HepG2 (cell line): Measurements from ENCODE around the gene AP1AR. TPM values are rescaled to one million over a fixed set of nuclear protein-coding genes. Genes with fewer than 3 reads are reported as not detected.

Experiments used
- AKNA ChIP-seq: sonication (generic); formaldehyde crosslinking; IDR thresholded peaks from 2 replicates; pipeline ENCODE4 v1.4.0; 2020; ENCODE audit warnings: missing genetic modification reagents, borderline replicate concordance
- ATF1 ChIP-seq: IDR thresholded peaks from 2 replicates; pipeline ENCODE4 v1.6.1; 2016; ENCODE audit warnings: mild to moderate bottlenecking, control low read depth
- CREM ChIP-seq, 2 experiments: sonication (generic) in 1 of 2; formaldehyde crosslinking in 1 of 2; IDR thresholded peaks; 2 replicates each; pipeline versions ENCODE4 v1.4.0 to v1.6.1; 2016 to 2020; ENCODE audit warnings: antibody characterized with exemption in 1 of 2, mild to moderate bottlenecking in 1 of 2, missing genetic modification reagents in 1 of 2
- NAIF1 ChIP-seq: sonication (generic); formaldehyde crosslinking; IDR thresholded peaks from 2 replicates; pipeline ENCODE4 v1.5.0; 2020; ENCODE audit warnings: mild to moderate bottlenecking, missing genetic modification reagents, borderline replicate concordance
- NFKBIZ ChIP-seq: IDR thresholded peaks from 2 replicates; pipeline ENCODE4 v1.6.1; 2018; ENCODE audit warnings: missing genetic modification reagents, missing compliant biosample characterization
- NR2F2 ChIP-seq: IDR thresholded peaks from 2 replicates; pipeline ENCODE4 v1.6.1; 2012; ENCODE audit warnings: low read depth, inconsistent platforms, borderline replicate concordance
- RELA ChIP-seq: sonication (generic); formaldehyde crosslinking; IDR thresholded peaks from 2 replicates; pipeline ENCODE4 v1.4.0; 2020; ENCODE audit warnings: missing genetic modification reagents
- SRF ChIP-seq: IDR thresholded peaks from 2 replicates; pipeline ENCODE4 v1.6.1; 2011; ENCODE audit warnings: mild to moderate bottlenecking, low read depth, low read length, moderate library complexity
- SRY ChIP-seq: sonication (generic); formaldehyde crosslinking; IDR thresholded peaks from 2 replicates; pipeline ENCODE4 v1.8.0; 2022; ENCODE audit warnings: mild to moderate bottlenecking, missing genetic modification reagents
- TIGD3 ChIP-seq: sonication (generic); formaldehyde crosslinking; IDR thresholded peaks from 2 replicates; pipeline ENCODE4 v1.5.1; 2020; ENCODE audit warnings: mild to moderate bottlenecking, missing genetic modification reagents, borderline replicate concordance
- ZMAT5 ChIP-seq: sonication (generic); formaldehyde crosslinking; IDR thresholded peaks from 2 replicates; pipeline ENCODE4 v1.5.0; 2020; ENCODE audit warnings: mild to moderate bottlenecking, low read depth, missing genetic modification reagents, borderline replicate concordance
- ZMYM4 ChIP-seq: sonication (generic); formaldehyde crosslinking; IDR thresholded peaks from 2 replicates; pipeline ENCODE4 v1.8.1; 2023; ENCODE audit warnings: mild to moderate bottlenecking, missing genetic modification reagents
- ZNF350 ChIP-seq: sonication (generic); formaldehyde crosslinking; IDR thresholded peaks from 2 replicates; pipeline ENCODE4 v1.4.0; 2020; ENCODE audit warnings: mild to moderate bottlenecking, low read depth, missing genetic modification reagents, borderline replicate concordance
- ZNF382 ChIP-seq: sonication (generic); formaldehyde crosslinking; IDR thresholded peaks from 2 replicates; pipeline ENCODE4 v1.5.0; 2020; ENCODE audit warnings: missing genetic modification reagents, mild to moderate bottlenecking, borderline replicate concordance
- ZNF432 ChIP-seq: sonication (generic); formaldehyde crosslinking; IDR thresholded peaks from 2 replicates; pipeline ENCODE4 v1.5.0; 2020; ENCODE audit warnings: missing genetic modification reagents, mild to moderate bottlenecking, borderline replicate concordance
- ZNF460 ChIP-seq: sonication (generic); formaldehyde crosslinking; IDR thresholded peaks from 2 replicates; pipeline ENCODE4 v1.5.1; 2020; ENCODE audit warnings: missing genetic modification reagents, mild to moderate bottlenecking, borderline replicate concordance
- ZNF510 ChIP-seq: sonication (generic); formaldehyde crosslinking; IDR thresholded peaks from 2 replicates; pipeline ENCODE4 v1.4.0; 2020; ENCODE audit warnings: low read depth, mild to moderate bottlenecking, missing genetic modification reagents
- ZNF557 ChIP-seq: sonication (generic); formaldehyde crosslinking; IDR thresholded peaks from 2 replicates; pipeline ENCODE4 v1.4.0; 2020; ENCODE audit warnings: missing genetic modification reagents
- ZNF569 ChIP-seq: sonication (generic); formaldehyde crosslinking; IDR thresholded peaks from 2 replicates; pipeline ENCODE4 v1.5.0; 2020; ENCODE audit warnings: mild to moderate bottlenecking, missing genetic modification reagents, moderate library complexity, borderline replicate concordance
- ZNF7 ChIP-seq: IDR thresholded peaks from 2 replicates; pipeline ENCODE4 v1.6.1; 2016; ENCODE audit warnings: missing biosample characterization, missing genetic modification reagents
- polyA plus RNA-seq, 8 experiments: library from polyadenylated mRNA; depleted of rRNA in 3 of 8; stranded (reverse) in 7 of 8; unstranded in 1 of 8; fragments of >200 nt; fragmentation: Illumina TruSeq in 4 of 8; extraction: Trizol in 4 of 8; gene quantifications; 2 replicates each; pipeline versions ENCODE4 v1.2.1 to v1.2.3, GENCODE V29; 2011 to 2016; ENCODE audit warnings: low read depth in 4 of 8, missing spikeins in 1 of 8, mixed read lengths in 1 of 8; ENCODE audit not compliant: insufficient read depth in 1 of 8
- total RNA-seq, 5 experiments: library from RNA; depleted of rRNA; stranded (reverse); fragments of >200 nt; fragmentation: Illumina TruSeq; extraction: Trizol; gene quantifications; 2 replicates each; pipeline ENCODE4 v1.2.3, GENCODE V29; 2016; ENCODE audit warnings: low read depth in 1 of 5
- TF ChIP-seq, protein P1 (sequence below): sonication (generic); formaldehyde crosslinking; IDR thresholded peaks from 2 replicates; pipeline ENCODE4 v1.4.0; 2020; ENCODE audit warnings: missing genetic modification reagents

AP1AR gene
- total and polyA plus RNA-seq, 2 of the 13 experiments (the other 11 are each of a cell fraction or from before 2014, with no cell fraction given): 24.9 to 39.9 TPM

GRCh38 chr4:112203593-112203992, 28.0 kb upstream of the AP1AR start (continued):
- TF ChIP-seq ZNF432 (no peak), ZNF382 (CRISPR knock-in tag) (no peak), TIGD3 (CRISPR knock-in tag) (no peak), NFKBIZ (no peak), ZMAT5 (no peak), ZNF569 (CRISPR knock-in tag) (no peak), RELA (no peak), AKNA (CRISPR knock-in tag) (no peak), ZMYM4 (CRISPR knock-in tag) (no peak), CREM (IDR thresholded peaks at IDR 0.05) (peak; percentile 72), CREM (CRISPR knock-in tag; IDR thresholded peaks at IDR 0.05) (no peak), ZNF350 (CRISPR knock-in tag) (no peak), ZNF557 (no peak), SRY (CRISPR knock-in tag) (no peak), ATF1 (0 out of 2 replicates have a peak, but pooled peaks have one; percentile 49), ZNF510 (CRISPR knock-in tag) (no peak), NR2F2 (peak; percentile 98), SRF (no peak), ZNF7 (CRISPR knock-in tag) (no peak), NAIF1 (CRISPR knock-in tag) (no peak), ZNF460 (CRISPR knock-in tag) (no peak)
- TF ChIP-seq, protein P1, sequence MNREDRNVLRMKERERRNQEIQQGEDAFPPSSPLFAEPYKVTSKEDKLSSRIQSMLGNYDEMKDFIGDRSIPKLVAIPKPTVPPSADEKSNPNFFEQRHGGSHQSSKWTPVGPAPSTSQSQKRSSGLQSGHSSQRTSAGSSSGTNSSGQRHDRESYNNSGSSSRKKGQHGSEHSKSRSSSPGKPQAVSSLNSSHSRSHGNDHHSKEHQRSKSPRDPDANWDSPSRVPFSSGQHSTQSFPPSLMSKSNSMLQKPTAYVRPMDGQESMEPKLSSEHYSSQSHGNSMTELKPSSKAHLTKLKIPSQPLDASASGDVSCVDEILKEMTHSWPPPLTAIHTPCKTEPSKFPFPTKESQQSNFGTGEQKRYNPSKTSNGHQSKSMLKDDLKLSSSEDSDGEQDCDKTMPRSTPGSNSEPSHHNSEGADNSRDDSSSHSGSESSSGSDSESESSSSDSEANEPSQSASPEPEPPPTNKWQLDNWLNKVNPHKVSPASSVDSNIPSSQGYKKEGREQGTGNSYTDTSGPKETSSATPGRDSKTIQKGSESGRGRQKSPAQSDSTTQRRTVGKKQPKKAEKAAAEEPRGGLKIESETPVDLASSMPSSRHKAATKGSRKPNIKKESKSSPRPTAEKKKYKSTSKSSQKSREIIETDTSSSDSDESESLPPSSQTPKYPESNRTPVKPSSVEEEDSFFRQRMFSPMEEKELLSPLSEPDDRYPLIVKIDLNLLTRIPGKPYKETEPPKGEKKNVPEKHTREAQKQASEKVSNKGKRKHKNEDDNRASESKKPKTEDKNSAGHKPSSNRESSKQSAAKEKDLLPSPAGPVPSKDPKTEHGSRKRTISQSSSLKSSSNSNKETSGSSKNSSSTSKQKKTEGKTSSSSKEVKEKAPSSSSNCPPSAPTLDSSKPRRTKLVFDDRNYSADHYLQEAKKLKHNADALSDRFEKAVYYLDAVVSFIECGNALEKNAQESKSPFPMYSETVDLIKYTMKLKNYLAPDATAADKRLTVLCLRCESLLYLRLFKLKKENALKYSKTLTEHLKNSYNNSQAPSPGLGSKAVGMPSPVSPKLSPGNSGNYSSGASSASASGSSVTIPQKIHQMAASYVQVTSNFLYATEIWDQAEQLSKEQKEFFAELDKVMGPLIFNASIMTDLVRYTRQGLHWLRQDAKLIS (CRISPR knock-in tag): no peak
